H1 (cell line): Measurements from ENCODE around the gene BNC2. TPM values are rescaled to one million over a fixed set of nuclear protein-coding genes. Genes with fewer than 3 reads are reported as not detected.

ENCODE experiments used
- CTCF ChIA-PET: fragments of 300-600 bp; sonication (Branson Sonifier 250); formaldehyde crosslinking; loops from one replicate; lab custom pipeline; 2021; ENCODE audit not compliant: partially characterized antibody; lab: Charles Lee
- POLR2A ChIA-PET: fragments of 300-600 bp; sonication (Branson Sonifier 250); formaldehyde crosslinking; loops from one replicate; lab custom pipeline; 2021; ENCODE audit warnings: inconsistent platforms; ENCODE audit not compliant: partially characterized antibody; lab: Charles Lee
- DNase-seq, 2 experiments: peaks; one replicate each; pipeline versions ENCODE4 v3.0.0 to v3.0.0-alpha.2; 2010 to 2022; ENCODE audit warnings: low spot score in 2 of 2, low read depth in 1 of 2, mixed read lengths in 1 of 2
- FAIRE-seq: peaks from 2 replicates; lab custom pipeline; 2011; peaks lifted over from hg19 to GRCh38; lab: Jason Lieb, UNC
- H2AFZ ChIP-seq: 2 replicates; pipeline ENCODE4 v1.8.1; 2012; ENCODE audit warnings: low read length, inconsistent platforms
- H2AK5ac ChIP-seq: 2 replicates; pipeline ENCODE4 v1.6.1; 2013; ENCODE audit warnings: low read depth, low read length
- H2BK120ac ChIP-seq: replicated peaks from 2 replicates; pipeline ENCODE3; 2013; ENCODE audit warnings: low read depth, low read length, inconsistent platforms
- H2BK12ac ChIP-seq: 2 replicates; pipeline ENCODE4 v1.6.1; 2013; ENCODE audit warnings: low read depth, low read length
- H2BK15ac ChIP-seq: 2 replicates; pipeline ENCODE4 v1.6.1; 2013; ENCODE audit warnings: low read length
- H2BK20ac ChIP-seq: 2 replicates; pipeline ENCODE4 v1.6.1; 2013; ENCODE audit warnings: low read length
- H2BK5ac ChIP-seq: 2 replicates; pipeline ENCODE4 v1.6.1; 2013; ENCODE audit warnings: low read depth, low read length
- H3K14ac ChIP-seq: 2 replicates; pipeline ENCODE4 v1.6.1; 2013; ENCODE audit warnings: inconsistent platforms; ENCODE audit not compliant: insufficient read length
- H3K18ac ChIP-seq: 2 replicates; pipeline ENCODE4 v1.6.1; 2013; ENCODE audit warnings: low read length; ENCODE audit errors: extremely low read depth
- H3K23ac ChIP-seq: 2 replicates; pipeline ENCODE4 v1.6.1; 2013; ENCODE audit warnings: inconsistent platforms; ENCODE audit not compliant: insufficient read length
- H3K23me2 ChIP-seq: 2 replicates; pipeline ENCODE4 v1.6.1; 2013; ENCODE audit warnings: low read depth, low read length
- H3K27ac ChIP-seq: 2 replicates; pipeline ENCODE4 v1.6.1; 2011; ENCODE audit warnings: low read depth, low read length, inconsistent platforms
- H3K27me3 ChIP-seq, 4 experiments: replicated peaks in 1 of 4; 1 replicate in 1 of 4; 2 replicates in 3 of 4; pipeline versions ENCODE4 v1.6.1 to v1.8.1; 2011 to 2013; ENCODE audit warnings: low read length in 3 of 4, mild to moderate bottlenecking in 3 of 4, inconsistent platforms in 2 of 4, mixed read lengths in 2 of 4, moderate library complexity in 1 of 4; ENCODE audit not compliant: control insufficient read depth in 3 of 4, insufficient read depth in 3 of 4; ENCODE audit errors: extremely low read depth in 1 of 4
- H3K36me3 ChIP-seq, 4 experiments: 2 replicates each; pipeline versions ENCODE4 v1.6.1 to v1.8.1; 2011 to 2013; ENCODE audit warnings: mild to moderate bottlenecking in 4 of 4, low read length in 3 of 4, moderate library complexity in 2 of 4, control low read depth in 1 of 4, inconsistent platforms in 1 of 4; ENCODE audit not compliant: insufficient read depth in 4 of 4, control insufficient read depth in 2 of 4
- H3K4ac ChIP-seq: replicated peaks from 2 replicates; pipeline ENCODE3; 2013; ENCODE audit warnings: low read length, low read depth, mixed read lengths, inconsistent platforms; ENCODE audit not compliant: insufficient read length
- H3K4me1 ChIP-seq, 4 experiments: replicated peaks in 1 of 4; 1 replicate in 1 of 4; 2 replicates in 3 of 4; pipeline versions ENCODE4 v1.6.1 to v1.8.1; 2011 to 2013; ENCODE audit warnings: low read length in 3 of 4, inconsistent platforms in 2 of 4, mixed read lengths in 1 of 4; ENCODE audit not compliant: insufficient read depth in 4 of 4, control insufficient read depth in 3 of 4
- H3K4me2 ChIP-seq, 2 experiments: 2 replicates each; pipeline versions ENCODE4 v1.6.1 to v1.8.1; 2011 to 2013; ENCODE audit warnings: low read depth in 2 of 2, low read length in 2 of 2, control low read depth in 1 of 2, inconsistent platforms in 1 of 2, mild to moderate bottlenecking in 1 of 2; ENCODE audit not compliant: insufficient read depth in 1 of 2
- H3K4me3 ChIP-seq, 4 experiments: fragments of 200-600, 300-600 bp in 1 of 4; sonication (generic), shearing (Covaris generic), sonication (Bioruptor Twin) in 1 of 4; 2 replicates each; pipeline versions ENCODE4 v1.5.1 to v1.8.1; 2011 to 2016; ENCODE audit warnings: low read length in 4 of 4, low read depth in 3 of 4, control low read depth in 2 of 4, inconsistent platforms in 2 of 4, mild to moderate bottlenecking in 2 of 4, mixed read lengths in 1 of 4, moderate library complexity in 1 of 4; ENCODE audit not compliant: insufficient read depth in 2 of 4; ENCODE audit errors: extremely low read depth in 1 of 4
- H3K56ac ChIP-seq: replicated peaks from 2 replicates; pipeline ENCODE3; 2013; ENCODE audit warnings: low read depth, mild to moderate bottlenecking, mixed read lengths, low read length, inconsistent platforms; ENCODE audit not compliant: insufficient read length
- H3K79me1 ChIP-seq: 2 replicates; pipeline ENCODE4 v1.6.1; 2013; ENCODE audit warnings: low read depth, low read length, control low read depth
- H3K79me2 ChIP-seq, 2 experiments: 2 replicates each; pipeline versions ENCODE4 v1.6.1 to v1.8.1; 2012 to 2013; ENCODE audit warnings: low read length in 2 of 2, mild to moderate bottlenecking in 2 of 2, inconsistent platforms in 1 of 2; ENCODE audit not compliant: insufficient read depth in 2 of 2, control insufficient read depth in 1 of 2
- H3K9ac ChIP-seq, 4 experiments: replicated peaks in 1 of 4; 1 replicate in 1 of 4; 2 replicates in 3 of 4; pipeline versions ENCODE4 v1.6.1 to v1.8.1; 2011 to 2013; ENCODE audit warnings: low read depth in 3 of 4, low read length in 3 of 4, control low read depth in 2 of 4, mild to moderate bottlenecking in 2 of 4, moderate library complexity in 2 of 4, inconsistent platforms in 1 of 4; ENCODE audit errors: extremely low read depth in 1 of 4
- H3K9me3 ChIP-seq, 2 experiments: 2 replicates each; pipeline versions ENCODE4 v1.6.1 to v1.8.1; 2012 to 2013; ENCODE audit warnings: mild to moderate bottlenecking in 2 of 2, moderate library complexity in 2 of 2, control low read depth in 1 of 2, inconsistent platforms in 1 of 2, low read depth in 1 of 2, low read length in 1 of 2, mixed read lengths in 1 of 2; ENCODE audit not compliant: insufficient read depth in 2 of 2
- H4K20me1 ChIP-seq, 2 experiments: replicated peaks in 1 of 2; 2 replicates each; pipeline versions ENCODE3 to v1.8.1; 2011 to 2013; ENCODE audit warnings: inconsistent platforms in 2 of 2, low read length in 2 of 2, mild to moderate bottlenecking in 1 of 2; ENCODE audit not compliant: insufficient read depth in 2 of 2, control insufficient read depth in 1 of 2
- H4K5ac ChIP-seq: 2 replicates; pipeline ENCODE4 v1.6.1; 2013; ENCODE audit warnings: low read length, low read depth, mixed read lengths, inconsistent platforms; ENCODE audit not compliant: insufficient read length
- H4K8ac ChIP-seq: 2 replicates; pipeline ENCODE4 v1.8.0; 2013; ENCODE audit warnings: mild to moderate bottlenecking, moderate library complexity, low read length, inconsistent platforms; ENCODE audit not compliant: insufficient read depth; ENCODE audit errors: extremely low read depth
- H4K91ac ChIP-seq: replicated peaks from 2 replicates; pipeline ENCODE3; 2013; ENCODE audit warnings: low read length, mixed read lengths, inconsistent platforms; ENCODE audit not compliant: insufficient read length
- BCL11A ChIP-seq, 2 experiments: IDR thresholded peaks; one replicate each; pipeline ENCODE4 v1.6.1; 2011; ENCODE audit warnings: low read depth in 2 of 2, low read length in 2 of 2, mild to moderate bottlenecking in 2 of 2
- CTCF ChIP-seq, 3 experiments: IDR thresholded peaks; 1 replicate in 2 of 3; 2 replicates in 1 of 3; pipeline versions ENCODE4 v1.5.1 to v1.6.1; 2011; ENCODE audit warnings: low read length in 3 of 3, mild to moderate bottlenecking in 3 of 3, inconsistent platforms in 2 of 3, low read depth in 1 of 3, moderate library complexity in 1 of 3; ENCODE audit not compliant: insufficient read depth in 1 of 3; ENCODE audit errors: control extremely low read depth in 1 of 3
- E2F6 ChIP-seq: IDR thresholded peaks from 2 replicates; pipeline ENCODE4 v1.6.1; 2012; ENCODE audit warnings: inconsistent platforms
- GABPA ChIP-seq: IDR thresholded peaks from 2 replicates; pipeline ENCODE4 v1.6.1; 2011; ENCODE audit warnings: mild to moderate bottlenecking, low read length, moderate library complexity, borderline replicate concordance; ENCODE audit not compliant: insufficient read depth
- GTF2F1 ChIP-seq: IDR thresholded peaks from 2 replicates; pipeline ENCODE4 v1.6.1; 2012; ENCODE audit warnings: low read depth, low read length, improper control_type of control experiment, borderline replicate concordance
- HDAC6 ChIP-seq: IDR thresholded peaks from one replicate; pipeline ENCODE4 v1.7.1; 2012; ENCODE audit warnings: low read depth, mild to moderate bottlenecking, inconsistent platforms, low read length, moderate library complexity
- KDM1A ChIP-seq: fragments of 200-600, 300-600 bp; sonication (generic); IDR thresholded peaks from 2 replicates; pipeline ENCODE4 v1.7.1; 2016; ENCODE audit warnings: mild to moderate bottlenecking, low read length, borderline replicate concordance
- PHF8 ChIP-seq: fragments of 200-600 bp; sonication (generic); conservative IDR thresholded peaks from 2 replicates; pipeline ENCODE4 v1.7.1; 2012; ENCODE audit warnings: low read depth, mild to moderate bottlenecking, inconsistent platforms, low read length, moderate library complexity
- RBBP5 ChIP-seq: IDR thresholded peaks from 2 replicates; pipeline ENCODE4 v1.7.1; 2012; ENCODE audit warnings: low read depth, mild to moderate bottlenecking, inconsistent platforms, low read length, moderate library complexity, borderline replicate concordance
- SRF ChIP-seq: IDR thresholded peaks from 2 replicates; pipeline ENCODE4 v1.6.1; 2011; ENCODE audit warnings: mild to moderate bottlenecking, low read depth, low read length, moderate library complexity
- TCF12 ChIP-seq: IDR thresholded peaks from 2 replicates; pipeline ENCODE4 v1.6.1; 2011; ENCODE audit warnings: low read depth, mild to moderate bottlenecking, low read length
- WGBS, 2 experiments: shearing (Covaris generic) in 1 of 2; methylation state at CpG; one replicate each; pipeline versions ENCODE4 v1.1.6 to v1.1.7; 2013 to 2015; ENCODE audit warnings: low lambda C conversion rate in 2 of 2, mixed read lengths in 2 of 2, inconsistent platforms in 1 of 2, low coverage in 1 of 2, missing lambda C conversion rate in 1 of 2; ENCODE audit not compliant: insufficient replicate concordance in 2 of 2, insufficient coverage in 1 of 2, insufficient read length in 1 of 2; ENCODE audit errors: extremely low coverage in 1 of 2, missing lambda C conversion rate in 1 of 2; 5-methylcytosine and 5-hydroxymethylcytosine counted together
- polyA plus RNA-seq, 7 experiments: library from polyadenylated mRNA; depleted of rRNA in 3 of 7; stranded (reverse) in 5 of 7; unstranded in 2 of 7; fragments of >200 nt in 5 of 7; fragments of 200-250 nt in 2 of 7; gene quantifications; 1 replicate in 5 of 7; 2 replicates in 1 of 7; 4 replicates in 1 of 7; pipeline versions ENCODE4 v1.2.1 to v1.2.3, GENCODE V29; 2011 to 2013; ENCODE audit warnings: missing spikeins in 2 of 7, mixed read lengths in 2 of 7
- total RNA-seq: library from RNA; stranded (reverse); fragmentation: NEBNext Ultra II Directional; extraction: Animal tissue kit (Norgen Biotek cat#: 25700); gene quantifications from 2 replicates; pipeline ENCODE4 v1.2.1, GENCODE V29; 2021

The BNC2 gene
- total and polyA plus RNA-seq, 2 of the 8 experiments (the other 6 are each of a cell fraction or from before 2014, with no cell fraction given) = 16.0 to 26.8 TPM

GRCh38 chr9:16482764-16483163 lies 387.7 kb downstream of the BNC2 start:
- no peak overlapping the region for H2AFZ ChIP-seq
- H3K23ac ChIP-seq = no peak overlapping the region
- H3K4me3 ChIP-seq = no peak overlapping the region
- H3K4ac ChIP-seq = no peak overlapping the region
- H2BK12ac ChIP-seq = no peak overlapping the region
- H3K4me2 ChIP-seq = no peak overlapping the region
- H4K5ac ChIP-seq = no peak overlapping the region
- CTCF ChIA-PET = no interaction called here
- no peak overlapping the region for H3K27ac ChIP-seq
- H2BK15ac ChIP-seq = no peak overlapping the region
- no peak overlapping the region for H2AK5ac ChIP-seq
- H3K9me3 ChIP-seq = no peaks in the 10 kb centered on the region; a peak in 1 of 4 replicates
- no peak overlapping the region for H2BK5ac ChIP-seq
- no peak overlapping the region for H2BK120ac ChIP-seq
- H3K27me3 ChIP-seq = no peaks in the 10 kb centered on the region
- no peak for FAIRE-seq
- POLR2A ChIA-PET = interaction anchor here (0.6 kb wide), 1 partner anchor 38 kb away, joined by 5 read pairs; no protein-coding TSS in a partner anchor
- no peak overlapping the region for H3K14ac ChIP-seq
- no peak overlapping the region for H3K56ac ChIP-seq
- no peaks in the 10 kb centered on the region for H3K36me3 ChIP-seq
- no peak overlapping the region for H3K9ac ChIP-seq
- no peaks in the 10 kb centered on the region for H3K79me1 ChIP-seq
- H3K23me2 ChIP-seq = no peaks in the 10 kb centered on the region
- H2BK20ac ChIP-seq = no peak overlapping the region
- H3K18ac ChIP-seq = no peak overlapping the region
- no peak overlapping the region for H4K8ac ChIP-seq
- H4K91ac ChIP-seq = no peak overlapping the region
- no peaks in the 10 kb centered on the region for H4K20me1 ChIP-seq
- 87% methylated on average over 6 of the region's 6 CpGs; no CpG with 5 or more reads in 1 of the 2 experiments for WGBS, 2 experiments
- no peak for DNase-seq
- peaks cover 0 to 6% of the 10 kb centered on the region in 2 experiments; a peak in 2 of 4 replicates for H3K79me2 ChIP-seq
- H3K4me1 ChIP-seq = peaks cover 8 to 26% (median 16%) of the 10 kb centered on the region in 4 experiments
- TF ChIP-seq E2F6 (no peak), KDM1A (no peak), GABPA (no peak), CTCF (IDR thresholded peaks at IDR 0.05; ENCODE audit: control extremely low read depth in 1 of 3, insufficient read depth in 1 of 3, low read depth in 1 of 3, low read length in 3 of 3) (no peak), SRF (no peak), HDAC6 (no peak), TCF12 (no peak), RBBP5 (no peak), PHF8 (no peak), BCL11A (IDR thresholded peaks at IDR 0.05; ENCODE audit: low read depth in 2 of 2, low read length in 2 of 2) (no peak), GTF2F1 (no peak)
